ENCODE results near the gene IRF2BP1. TPM values are rescaled to one million over a fixed set of nuclear protein-coding genes. Genes with fewer than 3 reads are reported as not detected.
"Not testable (repeated sequence)": the region's sequence is repeated elsewhere in the genome, so short reads cannot be mapped to it uniquely, and the experiment has no call there.

Gene IRF2BP1
- total RNA-seq, 4 donors from 2014 or later: 18.2 to 26.4 (median 23.1) TPM

DNA sequence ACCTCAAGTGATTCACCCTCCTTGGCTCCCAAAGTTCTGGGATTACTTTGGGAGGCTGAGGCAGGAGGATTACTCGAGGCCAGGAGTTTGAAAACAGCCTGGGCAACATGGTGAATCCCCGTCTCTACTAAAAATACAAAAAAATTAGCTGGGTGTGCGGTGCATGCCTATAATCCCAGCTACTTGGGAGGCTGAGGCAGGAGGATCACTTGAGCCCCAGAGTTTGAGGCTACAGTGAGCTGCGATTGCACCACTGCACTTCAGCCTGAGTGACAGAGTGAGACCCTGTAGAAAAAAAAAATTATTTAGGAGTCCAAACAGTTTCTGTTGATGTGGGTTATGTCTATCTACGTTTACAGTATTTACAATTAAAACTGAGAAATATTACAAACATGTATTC lies 15.1 kb downstream of the IRF2BP1 start:
- Histone ChIP-seq H3K36me3 (no peaks in the 10 kb centered on the region), H3K9me3 (no peaks in the 10 kb centered on the region), H3K27me3 (no peaks in the 10 kb centered on the region), H3K27ac (no peak overlapping the region), H3K4me3 (no peak overlapping the region), H3K4me1 (no peaks in the 10 kb centered on the region)
- no peak for TF ChIP-seq POLR2A (IDR thresholded peaks at IDR 0.05)
- TF ChIP-seq CTCF (IDR thresholded peaks at IDR 0.05): no peak
- no peak for DNase-seq

DNA sequence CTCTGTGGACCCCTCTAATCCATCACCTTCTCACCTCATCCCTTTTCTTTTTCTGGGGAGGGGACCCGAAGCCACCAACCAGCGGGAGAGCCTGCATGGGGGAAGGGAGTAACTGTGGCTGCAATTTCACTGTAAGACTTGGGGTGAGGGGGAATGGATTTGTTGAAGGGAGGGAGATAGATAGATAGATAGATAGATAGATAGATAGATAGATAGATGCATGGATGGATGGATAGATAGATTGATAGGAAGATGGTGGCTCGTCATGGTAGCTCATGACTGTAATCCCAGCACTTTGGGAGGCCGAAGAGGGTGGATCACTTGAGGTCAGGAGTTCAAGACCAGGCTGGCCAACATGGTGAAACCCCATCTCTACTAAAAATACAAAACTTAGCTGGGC lies 18.7 kb downstream of the IRF2BP1 start:
- DNase-seq, H3K9me3 ChIP-seq, H3K27me3 ChIP-seq, H3K36me3 ChIP-seq: not testable (repeated sequence)
- Histone ChIP-seq H3K4me3 (peak overlapping the region in 2 of 4 donors; percentile 87 to 88), H3K4me1 (peaks cover 0 to 11% (median 8%) of the 10 kb centered on the region in 4 donors), H3K27ac (peak overlapping the region in 3 of 4 donors; percentile 63 to 68 (median 65))

- TF ChIP-seq CTCF (IDR thresholded peaks at IDR 0.05) (no peak), POLR2A (IDR thresholded peaks at IDR 0.05) (peak in 1 of 2 donors; percentile 40)
- H3K27me3 ChIP-seq: no peaks in the 10 kb centered on the region
- peak in 2 of 3 donors; percentile 52 to 69 for DNase-seq
- peak overlapping the region in 3 of 4 donors; percentile 8 to 88 (median 87) for H3K4me3 ChIP-seq
- H3K36me3 ChIP-seq: no peaks in the 10 kb centered on the region
- no peaks in the 10 kb centered on the region for H3K9me3 ChIP-seq
- H3K4me1 ChIP-seq: peaks cover 3 to 18% (median 10%) of the 10 kb centered on the region in 4 donors
- peak overlapping the region in 3 of 4 donors; percentile 63 to 68 (median 65) for H3K27ac ChIP-seq
Measured at GRCh38 chr19:45866400-45867176, 19.4 kb downstream of the IRF2BP1 start.

DNA sequence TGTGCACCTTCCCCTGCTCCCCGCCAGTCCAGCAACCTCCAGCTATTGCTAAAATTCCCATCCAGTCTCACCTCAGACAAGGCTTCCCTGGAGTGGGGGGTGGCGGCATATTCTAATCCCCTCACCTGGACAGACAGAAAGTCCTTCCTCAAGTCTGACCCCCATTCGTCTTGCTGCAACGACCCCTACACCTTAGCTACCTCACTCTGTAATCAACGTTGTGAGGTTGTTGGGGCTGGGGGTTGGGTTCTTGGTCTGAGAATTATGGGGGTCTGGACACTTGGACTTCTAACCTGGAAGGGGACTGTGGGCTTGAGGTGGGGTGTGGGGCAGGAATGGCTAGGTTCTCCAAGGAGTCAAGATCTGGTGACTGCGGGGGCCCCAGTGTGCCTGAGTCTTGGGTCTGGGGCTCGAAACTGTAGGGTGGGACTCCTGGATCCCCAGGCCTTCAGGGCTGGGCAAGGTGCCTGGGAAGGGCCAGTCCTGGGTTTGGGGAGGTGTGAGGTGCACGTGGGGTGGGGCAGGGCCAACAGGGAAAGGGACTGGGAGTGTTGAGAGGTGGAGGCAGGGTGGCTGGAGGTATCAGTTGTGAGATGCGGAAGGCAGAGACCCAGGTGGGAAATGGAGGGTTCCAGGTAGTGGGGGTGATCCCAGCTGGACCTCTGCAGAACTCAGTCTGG lies 20.5 kb downstream of the IRF2BP1 start:
- Histone ChIP-seq H3K36me3 (no peaks in the 10 kb centered on the region), H3K27me3 (no peaks in the 10 kb centered on the region), H3K27ac (peak overlapping the region in 3 of 4 donors; percentile 63 to 83 (median 65)), H3K9me3 (no peaks in the 10 kb centered on the region), H3K4me1 (peaks cover 3 to 22% (median 11%) of the 10 kb centered on the region in 4 donors), H3K4me3 (peak overlapping the region in 3 of 4 donors; percentile 3 to 88 (median 87))
- no peak for TF ChIP-seq CTCF (IDR thresholded peaks at IDR 0.05)
- TF ChIP-seq POLR2A (IDR thresholded peaks at IDR 0.05): no peak
- peak in 1 of 3 donors; percentile 52 for DNase-seq

DNA sequence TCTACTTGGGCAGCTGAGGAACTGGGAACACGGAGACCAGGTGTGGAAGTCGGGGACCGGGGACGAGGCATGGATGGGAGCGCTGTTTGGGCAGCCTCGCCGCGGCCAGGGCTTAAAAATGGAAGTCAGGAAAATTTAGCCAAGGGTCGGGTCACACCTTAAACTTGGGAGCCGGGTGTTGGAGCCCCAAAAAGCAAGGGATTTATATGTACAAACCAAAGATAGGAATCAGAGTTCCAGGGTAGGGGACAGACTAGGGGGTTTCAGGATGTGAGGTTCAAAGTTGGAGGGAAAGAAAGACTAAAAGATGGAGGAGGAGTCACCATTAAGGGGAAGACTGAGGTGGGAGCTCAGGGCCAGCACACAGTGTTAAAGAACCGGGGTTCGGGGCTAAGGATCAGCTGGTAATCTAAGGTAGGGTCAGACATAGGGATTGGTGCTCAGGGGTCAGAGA lies 21.3 kb downstream of the IRF2BP1 start:
- Histone ChIP-seq H3K4me1 (peaks cover 3 to 22% (median 11%) of the 10 kb centered on the region in 4 donors), H3K27ac (peak overlapping the region; percentile 49 to 83 (median 64)), H3K4me3 (peak overlapping the region; percentile 75 to 88 (median 88)), H3K9me3 (no peaks in the 10 kb centered on the region), H3K36me3 (no peaks in the 10 kb centered on the region), H3K27me3 (no peaks in the 10 kb centered on the region)
- no peak for DNase-seq
- TF ChIP-seq POLR2A (IDR thresholded peaks at IDR 0.05) (no peak), CTCF (IDR thresholded peaks at IDR 0.05) (no peak)

Data from Peyer's patch (tissue), 4 donors.